HL-60 (cell line): Measurements from ENCODE around the gene PRR18.

Experiments
- CTCF ChIP-seq: IDR thresholded peaks from one replicate; pipeline ENCODE4 v1.5.1; 2011; ENCODE audit warnings: low read length, control low read depth, inconsistent platforms; ENCODE audit not compliant: insufficient read depth
- GABPA ChIP-seq: IDR thresholded peaks from 2 replicates; pipeline ENCODE4 v1.6.1; 2012; ENCODE audit warnings: low read depth
- POLR2AphosphoS5 ChIP-seq: IDR thresholded peaks from 2 replicates; pipeline ENCODE4 v1.6.1; 2012; ENCODE audit warnings: low read depth

- no peak for TF ChIP-seq CTCF
- TF ChIP-seq POLR2AphosphoS5 = no peak
- TF ChIP-seq GABPA = no peak
Observed at GRCh38 chr6:166281104-166281503, 27.1 kb downstream of the PRR18 start.
